ENCODE measurements around the gene CRABP1. TPM values are rescaled to one million over a fixed set of nuclear protein-coding genes. Genes with fewer than 3 reads are reported as not detected.

CRABP1 gene
- total RNA-seq, 4 donors from 2014 or later: 2.1 TPM; not detected in 3

DNA sequence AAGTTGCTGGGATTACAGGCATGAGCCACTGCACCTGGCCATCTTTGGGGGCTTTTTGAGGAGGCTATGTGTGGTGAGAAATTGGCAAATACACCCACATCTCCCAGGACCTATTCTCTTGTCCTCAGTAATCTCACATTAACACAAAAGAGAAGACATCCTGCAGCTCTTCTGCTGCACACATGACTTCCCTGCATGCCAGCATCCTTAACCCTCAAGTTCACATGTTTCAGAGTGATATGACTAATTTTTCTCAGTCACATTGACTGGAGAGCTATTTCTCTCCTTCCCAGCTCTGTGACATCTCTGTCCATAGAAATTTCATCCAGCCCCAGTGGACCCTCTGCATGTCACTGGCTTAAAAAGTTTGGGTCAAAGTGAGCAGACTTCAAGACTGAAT lies 38.8 kb upstream of the CRABP1 start:
- H3K4me3 ChIP-seq: no peak overlapping the region
- H3K9me3 ChIP-seq: no peaks in the 10 kb centered on the region
- TF ChIP-seq, protein P1, sequence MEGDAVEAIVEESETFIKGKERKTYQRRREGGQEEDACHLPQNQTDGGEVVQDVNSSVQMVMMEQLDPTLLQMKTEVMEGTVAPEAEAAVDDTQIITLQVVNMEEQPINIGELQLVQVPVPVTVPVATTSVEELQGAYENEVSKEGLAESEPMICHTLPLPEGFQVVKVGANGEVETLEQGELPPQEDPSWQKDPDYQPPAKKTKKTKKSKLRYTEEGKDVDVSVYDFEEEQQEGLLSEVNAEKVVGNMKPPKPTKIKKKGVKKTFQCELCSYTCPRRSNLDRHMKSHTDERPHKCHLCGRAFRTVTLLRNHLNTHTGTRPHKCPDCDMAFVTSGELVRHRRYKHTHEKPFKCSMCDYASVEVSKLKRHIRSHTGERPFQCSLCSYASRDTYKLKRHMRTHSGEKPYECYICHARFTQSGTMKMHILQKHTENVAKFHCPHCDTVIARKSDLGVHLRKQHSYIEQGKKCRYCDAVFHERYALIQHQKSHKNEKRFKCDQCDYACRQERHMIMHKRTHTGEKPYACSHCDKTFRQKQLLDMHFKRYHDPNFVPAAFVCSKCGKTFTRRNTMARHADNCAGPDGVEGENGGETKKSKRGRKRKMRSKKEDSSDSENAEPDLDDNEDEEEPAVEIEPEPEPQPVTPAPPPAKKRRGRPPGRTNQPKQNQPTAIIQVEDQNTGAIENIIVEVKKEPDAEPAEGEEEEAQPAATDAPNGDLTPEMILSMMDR (IDR thresholded peaks at IDR 0.05): no peak
- TF ChIP-seq POLR2A (IDR thresholded peaks at IDR 0.05): no peak
- no peak for DNase-seq
- H3K36me3 ChIP-seq: no peaks in the 10 kb centered on the region
- peaks cover 0 to 4% of the 10 kb centered on the region in 2 donors for H3K27me3 ChIP-seq
- H3K4me1 ChIP-seq: peaks cover 0 to 6% (median 3%) of the 10 kb centered on the region in 4 donors
- H3K27ac ChIP-seq: no peak overlapping the region

- Histone ChIP-seq H3K36me3 (no peaks in the 10 kb centered on the region), H3K4me3 (no peak overlapping the region), H3K27ac (no peak overlapping the region), H3K27me3 (peaks cover 0 to 4% of the 10 kb centered on the region in 2 donors), H3K9me3 (no peaks in the 10 kb centered on the region), H3K4me1 (peaks cover 0 to 6% (median 3%) of the 10 kb centered on the region in 4 donors)
- no peak for TF ChIP-seq POLR2A (IDR thresholded peaks at IDR 0.05)
- TF ChIP-seq, protein P1 (IDR thresholded peaks at IDR 0.05): no peak
- DNase-seq: no peak
Observed at GRCh38 chr15:78301828-78302227, 38.3 kb upstream of the CRABP1 start.

GRCh38 chr15:78302579-78303312 lies 37.4 kb upstream of the CRABP1 start:
- Histone ChIP-seq H3K4me3 (no peak overlapping the region), H3K4me1 (peaks cover 0 to 6% (median 3%) of the 10 kb centered on the region in 4 donors), H3K36me3 (no peaks in the 10 kb centered on the region), H3K9me3 (no peaks in the 10 kb centered on the region), H3K27ac (no peak overlapping the region), H3K27me3 (peaks cover 0 to 4% of the 10 kb centered on the region in 2 donors)
- TF ChIP-seq, protein P1 (IDR thresholded peaks at IDR 0.05): no peak
- no peak for TF ChIP-seq POLR2A (IDR thresholded peaks at IDR 0.05)
- DNase-seq: no peak

DNA sequence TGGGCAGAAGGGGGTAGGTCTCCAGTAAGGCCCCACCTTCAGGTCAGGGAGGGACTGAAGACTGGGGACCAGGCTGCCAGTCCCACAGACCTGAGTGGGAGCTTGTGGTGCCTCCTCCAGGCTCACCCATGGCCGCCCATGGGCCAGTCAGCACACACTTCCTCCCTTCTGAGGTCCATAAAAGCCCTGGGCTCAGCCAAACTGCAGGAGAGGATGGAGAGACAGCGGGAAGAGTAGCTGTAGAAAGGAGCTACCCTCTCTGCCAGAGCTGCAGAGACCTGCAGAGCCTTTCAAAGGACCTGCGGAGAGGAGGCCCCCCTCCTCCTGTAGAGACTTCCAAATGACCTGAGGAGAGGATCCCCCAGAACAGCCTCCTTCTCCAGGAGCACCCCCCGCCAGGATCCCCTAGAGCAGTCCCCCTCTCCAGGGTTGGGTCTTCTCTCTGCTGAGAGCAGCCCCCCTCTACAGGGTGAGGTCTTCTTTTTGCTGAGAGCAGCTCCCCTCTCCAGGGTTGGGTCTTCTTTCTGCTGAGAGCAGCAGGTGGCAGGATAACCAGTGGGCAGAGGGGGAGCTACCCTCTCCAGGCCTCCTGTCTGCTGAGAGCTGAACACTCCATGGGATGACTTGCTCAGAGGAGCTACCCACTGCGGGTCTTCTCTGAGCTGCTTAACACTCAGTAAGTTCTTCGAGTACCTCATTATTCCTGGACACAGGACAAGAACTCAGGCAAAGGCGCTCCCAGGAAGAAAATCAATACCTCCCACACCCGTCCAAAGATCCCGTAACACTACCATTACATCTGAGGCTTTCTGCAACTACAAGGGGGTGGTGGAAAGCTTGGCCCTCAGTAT lies 35.7 kb upstream of the CRABP1 start:
- no peak for TF ChIP-seq POLR2A (IDR thresholded peaks at IDR 0.05)
- TF ChIP-seq, protein P1 (IDR thresholded peaks at IDR 0.05): no peak
- no peaks in the 10 kb centered on the region for H3K36me3 ChIP-seq
- H3K4me3 ChIP-seq: no peak overlapping the region
- no peaks in the 10 kb centered on the region for H3K9me3 ChIP-seq
- H3K4me1 ChIP-seq: peaks cover 0 to 5% (median 0%) of the 10 kb centered on the region in 4 donors
- no peak for DNase-seq
- H3K27me3 ChIP-seq: peaks cover 0 to 4% of the 10 kb centered on the region in 2 donors
- no peak overlapping the region for H3K27ac ChIP-seq

- peaks cover 0 to 4% of the 10 kb centered on the region in 2 donors for H3K27me3 ChIP-seq
- no peak overlapping the region for H3K27ac ChIP-seq
- DNase-seq: no peak
- H3K36me3 ChIP-seq: no peaks in the 10 kb centered on the region
- H3K9me3 ChIP-seq: no peaks in the 10 kb centered on the region
- no peak for TF ChIP-seq POLR2A (IDR thresholded peaks at IDR 0.05)
- TF ChIP-seq, protein P1 (IDR thresholded peaks at IDR 0.05): no peak
- H3K4me3 ChIP-seq: no peak overlapping the region
- H3K4me1 ChIP-seq: peaks cover 0 to 5% (median 0%) of the 10 kb centered on the region in 4 donors
Observed at GRCh38 chr15:78306176-78306774, 33.9 kb upstream of the CRABP1 start.

Data from Peyer's patch (tissue), 4 donors.